Germinal center (tissue), 1 donor: Measurements from ENCODE around the gene TSACC.
"Not testable (repeated sequence)": the region's sequence is repeated elsewhere in the genome, so short reads cannot be mapped to it uniquely, and the experiment has no call there.

ENCODE experiments used
- DNase-seq: peaks from one replicate; pipeline ENCODE4 v3.0.0; 2012; ENCODE audit warnings: mixed read lengths, low spot score

Gene TSACC

GRCh38 chr1:156338180-156338976 is at the start of gene TSACC, which contains the start of gene CCT3:
Gene TSACC (plus strand): TSS chr1:156338526. CDS start chr1:156339758, 1,232 bp downstream.
Gene CCT3 (minus strand): TSS chr1:156338292. CDS start chr1:156338184, 108 bp downstream.
- peak; percentile 99 for DNase-seq

- DNase-seq: no peak
Observed at GRCh38 chr1:156289857-156290256, 48.5 kb upstream of the TSACC start.

- DNase-seq: peak; percentile 68
Observed at GRCh38 chr1:156291226-156292061, 46.9 kb upstream of the TSACC start.

GRCh38 chr1:156293098-156293434 is 45.3 kb upstream of the TSACC start:
- DNase-seq: no peak

- DNase-seq: no peak
Observed at GRCh38 chr1:156293895-156294294, 44.4 kb upstream of the TSACC start.

GRCh38 chr1:156295391-156295947 is 42.9 kb upstream of the TSACC start, which contains the start of gene GLMP:
Gene GLMP (minus strand): TSS chr1:156295679. CDS start chr1:156295645, 34 bp downstream.
- peak; percentile 62 for DNase-seq

- no peak for DNase-seq
Observed at GRCh38 chr1:156298852-156299357, 39.4 kb upstream of the TSACC start, which contains the start of gene VHLL. Gene VHLL (minus strand): TSS chr1:156299307. CDS start chr1:156299189, 118 bp downstream.

GRCh38 chr1:156303241-156303640 is 35.1 kb upstream of the TSACC start:
- DNase-seq: no peak

GRCh38 chr1:156305215-156305614 is 33.1 kb upstream of the TSACC start:
- DNase-seq: no peak

GRCh38 chr1:156308078-156308477 is 30.2 kb upstream of the TSACC start:
- DNase-seq: no peak

- DNase-seq: no peak
Observed at GRCh38 chr1:156310962-156311361, 27.4 kb upstream of the TSACC start.

GRCh38 chr1:156316909-156317308 is 21.4 kb upstream of the TSACC start:
- DNase-seq: no peak

- peak; percentile 45 for DNase-seq
Observed at GRCh38 chr1:156319664-156320063, 18.7 kb upstream of the TSACC start.

- no peak for DNase-seq
Observed at GRCh38 chr1:156320560-156320959, 17.8 kb upstream of the TSACC start.

GRCh38 chr1:156323179-156323578 is 15.1 kb upstream of the TSACC start:
- not testable (repeated sequence) for DNase-seq

- DNase-seq: no peak
Observed at GRCh38 chr1:156336242-156336641, 2.1 kb upstream of the TSACC start.

GRCh38 chr1:156337052-156337887 is 1.1 kb upstream of the TSACC start:
- DNase-seq: no peak

- DNase-seq: no peak
Observed at GRCh38 chr1:156337888-156338179, 492 bp upstream of the TSACC start.

GRCh38 chr1:156342166-156342955 is 4.0 kb downstream of the TSACC start:
- DNase-seq: no peak

GRCh38 chr1:156344409-156344808 is 6.1 kb downstream of the TSACC start:
- no peak for DNase-seq

GRCh38 chr1:156346035-156346434 is 7.7 kb downstream of the TSACC start:
- DNase-seq: not testable (repeated sequence)
